ENCODE data around the gene SPON1. TPM values are rescaled to one million over a fixed set of nuclear protein-coding genes. Genes with fewer than 3 reads are reported as not detected.
A peak's percentile ranks its signal among the peaks of the same experiment; 100 is the strongest.

Gene SPON1
- total RNA-seq, 1 donor from 2014 or later = 3.1 TPM

DNA sequence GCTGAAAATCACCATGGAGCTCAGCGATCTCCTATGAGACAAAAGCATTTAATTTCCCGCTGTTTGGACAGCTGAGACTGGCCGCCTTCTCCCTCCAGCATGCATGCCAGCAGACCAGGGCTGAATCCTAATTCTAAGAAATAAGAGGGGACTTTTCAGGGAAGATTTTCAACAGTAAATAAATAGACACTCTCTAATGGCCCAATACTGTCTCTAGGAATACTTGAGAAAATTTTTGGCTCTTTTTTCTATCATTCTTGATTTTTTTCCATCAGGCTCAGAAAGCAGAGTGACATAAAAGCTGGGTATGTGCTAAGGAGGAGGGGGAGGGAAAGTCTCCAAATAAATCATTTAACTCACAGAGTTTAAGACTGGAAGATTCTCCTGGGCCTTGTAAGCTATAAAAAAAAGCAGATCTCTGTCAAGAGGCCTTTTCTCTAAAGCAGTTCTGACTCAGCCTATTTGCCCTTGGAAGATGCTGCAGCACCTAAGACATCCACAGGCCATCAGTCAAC is 17.6 kb upstream of the SPON1 start:
- ATAC-seq = no peak

DNA sequence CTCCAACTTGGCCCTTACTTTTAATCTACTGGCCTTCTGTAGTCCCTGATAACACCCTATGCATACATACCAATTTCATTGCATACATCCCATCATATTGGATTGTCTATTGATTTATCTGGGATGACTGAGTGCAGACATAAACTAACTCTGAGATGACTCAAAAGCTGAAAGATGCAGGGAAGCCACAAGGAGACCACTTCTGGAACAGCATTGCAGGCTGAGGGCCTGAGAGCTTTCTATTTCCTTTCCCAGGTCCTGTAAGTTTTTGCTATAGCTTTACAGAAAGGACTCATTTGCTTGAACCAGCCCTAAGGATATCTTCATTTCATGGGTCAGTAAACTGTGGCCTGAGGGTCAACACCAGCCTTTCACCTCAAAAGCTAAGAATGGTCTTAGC is 15.1 kb upstream of the SPON1 start:
- ATAC-seq = no peak

- ATAC-seq = no peak
These were observed 12.6 kb upstream of the SPON1 start for GRCh38 chr11:13949876-13950275.

GRCh38 chr11:13952221-13952620 is 10.3 kb upstream of the SPON1 start:
- ATAC-seq = no peak

DNA sequence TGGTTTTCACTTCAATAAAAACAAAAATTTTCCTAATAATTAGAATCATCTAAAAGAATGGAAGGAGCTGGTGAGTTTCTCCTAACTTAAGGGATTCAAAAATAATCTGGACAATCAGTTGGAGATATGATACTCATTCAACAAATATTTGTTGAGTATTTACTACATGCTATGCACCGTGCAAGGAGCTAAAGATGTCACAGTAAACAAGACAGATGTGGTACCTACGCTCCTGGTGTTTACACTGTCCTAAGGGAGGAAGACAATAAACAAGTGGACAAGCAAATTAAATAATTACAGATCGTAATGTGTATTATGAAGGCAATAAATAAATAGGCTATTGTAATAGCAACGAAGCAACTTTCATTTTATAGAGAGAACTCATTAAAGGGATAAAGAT is 9.9 kb upstream of the SPON1 start:
- ATAC-seq = no peak

GRCh38 chr11:13954591-13954990 is 7.9 kb upstream of the SPON1 start:
- no peak for ATAC-seq

DNA sequence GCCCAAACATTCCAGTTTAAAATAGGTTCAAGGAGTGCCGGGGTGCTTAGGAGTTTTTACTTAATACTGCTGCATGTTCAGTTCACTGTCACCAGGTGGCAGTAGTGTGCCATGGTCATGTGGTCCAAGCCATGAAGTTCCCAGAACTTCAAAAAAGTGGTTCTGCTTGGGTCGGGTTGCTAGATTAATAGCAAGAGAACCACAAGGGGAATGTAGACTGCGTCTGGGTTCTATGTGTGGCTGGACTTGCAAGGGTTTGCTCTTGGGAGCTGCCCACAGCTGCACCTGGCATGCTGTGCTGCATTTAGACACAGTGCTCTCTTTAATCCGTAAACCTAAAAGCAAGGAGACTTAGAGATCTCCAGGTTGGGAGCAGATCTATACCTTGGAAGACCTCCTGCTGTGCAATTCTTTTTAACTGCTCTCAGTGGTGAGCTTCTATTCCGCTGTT is 6.5 kb upstream of the SPON1 start:
- peak; percentile 84 for ATAC-seq

GRCh38 chr11:13956988-13957387 is 5.5 kb upstream of the SPON1 start:
- no peak for ATAC-seq

- ATAC-seq = no peak
These were observed 3.7 kb upstream of the SPON1 start for GRCh38 chr11:13958641-13959400.

DNA sequence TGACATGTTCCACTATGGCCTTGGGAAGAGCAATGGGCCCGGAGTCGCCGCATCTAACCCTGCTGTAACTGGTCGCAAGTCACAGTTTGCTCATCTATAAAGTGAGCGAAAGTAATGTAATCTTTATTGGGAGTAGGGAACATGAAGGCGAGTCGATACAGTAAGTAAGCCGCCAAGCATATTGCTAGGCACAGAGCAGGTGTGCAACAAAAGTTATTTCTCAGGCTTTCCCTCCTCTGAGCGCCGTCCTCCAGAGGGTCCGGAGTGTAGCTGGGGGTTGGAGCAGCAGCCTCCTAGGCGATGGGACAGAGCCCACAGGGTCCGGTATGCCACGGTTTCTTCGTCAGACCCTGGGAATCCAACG is 343 bp upstream of the SPON1 start:
- ATAC-seq = no peak

DNA sequence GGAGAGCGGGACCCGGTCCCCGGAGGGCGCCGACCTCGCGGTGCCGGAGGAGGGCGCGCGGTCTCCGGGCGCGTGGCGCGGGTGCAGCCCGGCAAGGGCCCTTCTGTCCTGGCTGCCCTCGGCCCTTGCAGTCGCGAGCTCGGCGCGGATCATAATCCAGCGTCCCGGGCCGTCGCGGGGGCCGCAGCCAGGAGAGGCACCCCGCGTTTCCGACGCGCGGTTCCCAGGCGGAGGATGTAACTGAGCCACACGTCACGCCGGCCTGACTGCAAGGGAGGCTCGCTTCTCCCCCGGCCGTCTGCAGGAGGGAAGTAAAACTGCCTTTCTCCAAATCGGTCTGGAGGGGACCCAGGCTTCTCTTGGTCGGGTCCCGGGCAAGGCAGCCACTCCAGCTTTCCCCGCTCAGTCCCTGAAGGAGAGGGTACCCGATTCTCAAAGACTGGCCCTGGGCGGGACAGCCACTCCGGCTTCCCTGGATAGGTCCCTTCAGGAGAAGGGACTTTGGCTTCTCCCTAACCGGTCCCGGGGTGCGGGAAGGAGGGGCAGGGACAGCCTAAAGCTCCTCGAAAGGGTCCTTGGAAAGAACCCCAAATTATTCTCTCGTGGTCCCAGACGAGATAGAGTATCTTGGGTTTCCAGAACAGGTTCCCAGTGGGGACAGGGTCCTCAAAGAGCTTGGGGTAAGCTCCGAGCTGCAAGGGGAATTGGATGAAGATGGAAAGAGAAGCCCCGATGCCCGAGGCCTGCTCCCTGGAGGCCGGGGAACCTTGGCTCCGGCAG is 836 bp downstream of the SPON1 start:
- ATAC-seq = peak; percentile 23

GRCh38 chr11:13963949-13964770 is 1.6 kb downstream of the SPON1 start:
- peak; percentile 62 for ATAC-seq

DNA sequence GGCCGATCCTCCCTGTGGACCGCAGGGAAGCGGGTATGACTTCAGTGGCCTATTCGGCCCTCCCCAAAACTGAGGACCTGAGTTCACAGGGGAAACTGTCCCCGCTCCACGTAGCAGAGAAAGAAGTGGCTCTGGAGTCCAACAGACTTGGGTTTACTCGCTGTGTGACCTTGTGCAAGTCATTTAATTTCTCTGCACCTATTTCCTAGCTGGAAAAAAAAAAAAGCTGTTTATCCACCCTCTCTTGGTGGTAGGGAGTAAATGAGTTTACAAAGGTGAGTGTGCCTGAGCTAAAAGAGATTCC is 2.2 kb downstream of the SPON1 start:
- ATAC-seq = no peak

GRCh38 chr11:13965337-13965736 is 2.8 kb downstream of the SPON1 start:
- ATAC-seq = no peak

- no peak for ATAC-seq
These were observed 3.5 kb downstream of the SPON1 start for GRCh38 chr11:13966013-13966412.

- no peak for ATAC-seq
These were observed 4.0 kb downstream of the SPON1 start for GRCh38 chr11:13966486-13966885.

GRCh38 chr11:13970986-13971385 is 8.5 kb downstream of the SPON1 start:
- ATAC-seq = peak; percentile 49

- no peak for ATAC-seq
These were observed 9.8 kb downstream of the SPON1 start for GRCh38 chr11:13972043-13972910.

DNA sequence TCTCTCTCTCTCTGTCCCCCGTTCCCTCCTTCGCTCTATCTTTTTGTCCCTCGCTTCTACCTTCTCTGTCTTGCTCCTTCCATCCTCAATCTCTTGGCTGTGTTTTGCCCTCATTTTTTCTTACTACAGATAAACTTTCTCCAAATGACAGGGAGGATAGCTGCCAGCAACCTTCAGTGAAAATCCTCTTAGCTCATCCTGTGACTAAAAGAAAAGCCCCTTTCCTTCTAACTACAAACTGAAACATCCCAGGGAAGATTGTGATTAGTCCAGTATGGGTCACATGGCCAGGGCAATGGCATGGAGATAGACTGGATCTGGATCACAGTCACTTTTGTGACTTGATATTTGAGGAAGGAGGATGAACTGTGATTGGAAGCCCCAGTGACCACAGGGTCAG is 10.4 kb downstream of the SPON1 start:
- no peak for ATAC-seq

DNA sequence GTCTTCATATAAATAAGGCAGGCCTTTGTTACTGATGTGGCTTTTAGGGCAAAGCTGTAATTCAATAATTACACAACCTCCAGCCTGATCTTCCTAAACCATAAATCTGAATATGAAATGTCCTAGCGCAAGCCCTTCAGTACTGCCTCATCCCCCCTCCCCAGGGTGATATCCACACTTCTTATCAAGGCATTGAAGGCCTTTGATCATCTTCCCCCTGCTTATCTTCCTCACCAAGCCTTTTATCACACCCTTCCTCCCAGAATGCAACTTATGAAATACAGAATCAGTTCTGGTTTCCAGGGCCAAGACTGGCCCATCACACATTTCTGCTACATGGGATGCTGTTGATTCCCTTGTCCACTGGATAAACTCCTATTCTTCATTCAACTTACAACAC is 12.1 kb downstream of the SPON1 start:
- no peak for ATAC-seq

- peak; percentile 33 for ATAC-seq
These were observed 20.7 kb downstream of the SPON1 start for GRCh38 chr11:13983081-13983751.

Measured in esophagus mucosa (tissue), 1 donor.